ENCODE measurements around the gene GNAI2.
"Not testable (repeated sequence)": the region's sequence is repeated elsewhere in the genome, so short reads cannot be mapped to it uniquely, and the experiment has no call there.

DNA sequence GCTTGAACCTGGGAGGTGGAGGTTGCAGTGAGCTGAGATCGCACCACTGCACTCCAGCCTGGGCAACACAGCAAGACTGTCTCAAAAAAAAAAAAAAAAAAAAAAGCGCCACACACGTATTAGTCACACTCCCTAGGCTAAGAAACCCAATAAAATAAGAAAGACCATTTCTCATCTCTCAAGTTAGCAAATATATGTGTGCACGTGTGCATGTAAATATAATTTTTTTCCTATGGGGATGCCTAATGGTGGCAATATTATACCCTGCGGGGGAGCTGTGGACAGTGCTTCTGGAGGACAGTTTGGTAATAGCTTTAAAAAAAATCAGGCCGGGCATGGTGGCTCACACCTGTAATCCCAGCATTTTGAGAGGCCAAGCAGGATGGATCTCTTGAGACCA lies 48.1 kb downstream of the GNAI2 start:
- not testable (repeated sequence) for TF ChIP-seq ARNTL (CRISPR knock-in tag; IDR thresholded peaks at IDR 0.05; ENCODE audit: borderline replicate concordance, low read depth); PATZ1 (CRISPR knock-in tag; IDR thresholded peaks at IDR 0.05; ENCODE audit: borderline replicate concordance); ZFP30 (CRISPR knock-in tag; IDR thresholded peaks at IDR 0.05); TOX (CRISPR knock-in tag; IDR thresholded peaks at IDR 0.05; ENCODE audit: borderline replicate concordance)
- TF ChIP-seq, protein P1, sequence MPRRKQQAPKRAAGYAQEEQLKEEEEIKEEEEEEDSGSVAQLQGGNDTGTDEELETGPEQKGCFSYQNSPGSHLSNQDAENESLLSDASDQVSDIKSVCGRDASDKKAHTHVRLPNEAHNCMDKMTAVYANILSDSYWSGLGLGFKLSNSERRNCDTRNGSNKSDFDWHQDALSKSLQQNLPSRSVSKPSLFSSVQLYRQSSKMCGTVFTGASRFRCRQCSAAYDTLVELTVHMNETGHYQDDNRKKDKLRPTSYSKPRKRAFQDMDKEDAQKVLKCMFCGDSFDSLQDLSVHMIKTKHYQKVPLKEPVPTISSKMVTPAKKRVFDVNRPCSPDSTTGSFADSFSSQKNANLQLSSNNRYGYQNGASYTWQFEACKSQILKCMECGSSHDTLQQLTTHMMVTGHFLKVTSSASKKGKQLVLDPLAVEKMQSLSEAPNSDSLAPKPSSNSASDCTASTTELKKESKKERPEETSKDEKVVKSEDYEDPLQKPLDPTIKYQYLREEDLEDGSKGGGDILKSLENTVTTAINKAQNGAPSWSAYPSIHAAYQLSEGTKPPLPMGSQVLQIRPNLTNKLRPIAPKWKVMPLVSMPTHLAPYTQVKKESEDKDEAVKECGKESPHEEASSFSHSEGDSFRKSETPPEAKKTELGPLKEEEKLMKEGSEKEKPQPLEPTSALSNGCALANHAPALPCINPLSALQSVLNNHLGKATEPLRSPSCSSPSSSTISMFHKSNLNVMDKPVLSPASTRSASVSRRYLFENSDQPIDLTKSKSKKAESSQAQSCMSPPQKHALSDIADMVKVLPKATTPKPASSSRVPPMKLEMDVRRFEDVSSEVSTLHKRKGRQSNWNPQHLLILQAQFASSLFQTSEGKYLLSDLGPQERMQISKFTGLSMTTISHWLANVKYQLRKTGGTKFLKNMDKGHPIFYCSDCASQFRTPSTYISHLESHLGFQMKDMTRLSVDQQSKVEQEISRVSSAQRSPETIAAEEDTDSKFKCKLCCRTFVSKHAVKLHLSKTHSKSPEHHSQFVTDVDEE (CRISPR knock-in tag; IDR thresholded peaks at IDR 0.05): not testable (repeated sequence)

Measured in SK-N-SH treated with all-trans-retinoic acid at 6 μM for 48 hours (cell line).